ENCODE measurements around the gene PNLIPRP2.

The PNLIPRP2 gene

DNA sequence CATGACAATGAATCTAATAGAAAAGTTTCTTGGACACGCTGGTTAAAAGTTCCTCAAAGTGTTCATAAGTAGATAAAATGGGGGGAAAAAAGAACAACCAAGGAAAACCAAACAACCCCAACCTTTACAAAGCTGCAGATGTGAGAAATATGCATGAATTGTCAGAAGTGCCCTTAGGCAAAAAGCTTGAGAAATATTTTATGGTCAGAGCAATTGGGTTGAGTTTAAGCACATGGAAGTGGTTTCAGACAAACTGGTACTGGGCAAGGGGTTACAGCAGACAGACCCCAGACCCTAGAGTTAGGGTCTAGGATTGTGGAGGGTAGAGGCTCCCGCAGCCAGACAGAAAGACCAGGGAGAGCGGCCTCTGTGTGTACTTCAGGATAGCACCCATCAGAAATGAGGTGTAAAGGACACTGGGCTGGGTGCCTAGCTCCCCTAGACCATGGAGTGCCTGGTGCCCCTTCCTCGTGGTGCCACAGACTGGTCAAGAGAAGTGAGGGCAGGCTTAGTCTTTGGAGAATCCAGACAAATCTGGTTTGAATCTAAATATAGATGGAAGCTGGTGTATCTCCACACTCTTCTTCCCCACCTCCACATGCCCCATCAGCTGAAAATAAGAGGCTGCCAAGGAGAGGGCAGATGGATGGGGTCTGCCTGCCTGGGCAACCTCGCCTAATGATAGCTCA is 37.3 kb downstream of the PNLIPRP2 start:
- Histone ChIP-seq H3K4me1 (ENCODE audit: low read length) (no peaks in the 10 kb centered on the region), H4K20me1 (ENCODE audit: insufficient read depth, low read length) (no peaks in the 10 kb centered on the region), H3K27ac (ENCODE audit: low read length) (no peak overlapping the region), H3K27me3 (replicated peaks; ENCODE audit: insufficient read depth, low read length) (no peaks in the 10 kb centered on the region), H3K9ac (ENCODE audit: low read length) (no peak overlapping the region), H3K79me2 (ENCODE audit: low read length) (no peaks in the 10 kb centered on the region), H3K4me3 (ENCODE audit: low read length) (no peak overlapping the region), H3K36me3 (replicated peaks; ENCODE audit: insufficient read depth, low read length) (no peaks in the 10 kb centered on the region), H3K9me3 (replicated peaks; ENCODE audit: insufficient read depth, low read length) (no peaks in the 10 kb centered on the region), H3F3A (ENCODE audit: insufficient read depth, low read length) (no peaks in the 10 kb centered on the region), H3K9me2 (replicated peaks; ENCODE audit: insufficient read depth, low read length) (no peaks in the 10 kb centered on the region), H2AFZ (ENCODE audit: low read length) (no peak overlapping the region), H3K4me2 (ENCODE audit: low read depth, low read length) (no peak overlapping the region)
- TF ChIP-seq CTCF (IDR thresholded peaks at IDR 0.05; ENCODE audit: low read length): no peak
- no peak for TF ChIP-seq EZH2phosphoT487 (IDR thresholded peaks at IDR 0.05; ENCODE audit: low read length)
- no peak for TF ChIP-seq EZH2 (optimal IDR thresholded peaks at IDR 0.05; ENCODE audit: low read depth, low read length)
- DNase-seq: no peak

DNA sequence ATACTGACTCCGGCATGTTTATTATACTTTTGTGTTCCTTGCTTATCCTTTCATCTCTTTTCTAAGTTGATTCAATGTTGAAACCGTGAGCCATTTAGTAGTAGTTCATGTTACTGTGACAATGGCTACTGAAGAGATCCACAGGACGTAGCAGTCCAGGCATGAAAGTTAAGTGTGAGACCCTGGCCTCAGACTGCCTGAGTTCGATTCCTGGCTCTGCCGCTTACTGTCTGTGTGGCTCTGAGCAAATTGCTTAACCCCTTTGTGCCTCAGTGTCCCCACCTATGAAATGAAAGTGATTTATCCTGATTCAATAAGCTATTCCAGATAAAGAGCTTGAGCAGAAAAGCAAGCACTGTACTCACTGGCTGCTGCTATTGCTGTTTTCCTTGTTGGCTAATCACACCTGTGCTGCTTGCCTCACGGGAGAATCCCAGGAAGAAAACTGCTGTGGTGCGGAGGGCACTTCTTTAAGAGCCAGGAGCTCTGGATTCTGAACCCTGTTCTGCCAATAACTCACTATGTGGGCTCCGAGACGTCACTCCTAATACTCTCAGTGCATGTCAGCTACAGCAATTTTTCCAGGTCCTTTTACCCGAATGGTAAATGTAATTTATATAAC is 38.4 kb downstream of the PNLIPRP2 start:
- H3K36me3 ChIP-seq (replicated peaks; ENCODE audit: insufficient read depth, low read length): no peaks in the 10 kb centered on the region
- H2AFZ ChIP-seq (ENCODE audit: low read length): no peak overlapping the region
- no peaks in the 10 kb centered on the region for H3K79me2 ChIP-seq (ENCODE audit: low read length)
- no peaks in the 10 kb centered on the region for H4K20me1 ChIP-seq (ENCODE audit: insufficient read depth, low read length)
- no peak for TF ChIP-seq CTCF (IDR thresholded peaks at IDR 0.05; ENCODE audit: low read length)
- no peak for TF ChIP-seq EZH2 (optimal IDR thresholded peaks at IDR 0.05; ENCODE audit: low read depth, low read length)
- no peak for TF ChIP-seq EZH2phosphoT487 (IDR thresholded peaks at IDR 0.05; ENCODE audit: low read length)
- H3K4me3 ChIP-seq (ENCODE audit: low read length): no peak overlapping the region
- no peaks in the 10 kb centered on the region for H3K9me2 ChIP-seq (replicated peaks; ENCODE audit: insufficient read depth, low read length)
- no peak overlapping the region for H3K9ac ChIP-seq (ENCODE audit: low read length)
- H3K9me3 ChIP-seq (replicated peaks; ENCODE audit: insufficient read depth, low read length): no peaks in the 10 kb centered on the region
- H3K4me1 ChIP-seq (ENCODE audit: low read length): no peaks in the 10 kb centered on the region
- no peak for DNase-seq
- H3F3A ChIP-seq (ENCODE audit: insufficient read depth, low read length): no peaks in the 10 kb centered on the region
- H3K27me3 ChIP-seq (replicated peaks; ENCODE audit: insufficient read depth, low read length): no peaks in the 10 kb centered on the region
- no peak overlapping the region for H3K4me2 ChIP-seq (ENCODE audit: low read depth, low read length)
- no peak overlapping the region for H3K27ac ChIP-seq (ENCODE audit: low read length)

GRCh38 chr10:116660860-116661259 is 40.1 kb downstream of the PNLIPRP2 start:
- Histone ChIP-seq H3K79me2 (ENCODE audit: low read length) (no peaks in the 10 kb centered on the region), H3K36me3 (replicated peaks; ENCODE audit: insufficient read depth, low read length) (no peaks in the 10 kb centered on the region), H3K27ac (ENCODE audit: low read length) (no peak overlapping the region), H2AFZ (ENCODE audit: low read length) (no peak overlapping the region), H3K9ac (ENCODE audit: low read length) (no peak overlapping the region), H4K20me1 (ENCODE audit: insufficient read depth, low read length) (no peaks in the 10 kb centered on the region), H3K9me2 (replicated peaks; ENCODE audit: insufficient read depth, low read length) (no peaks in the 10 kb centered on the region), H3F3A (ENCODE audit: insufficient read depth, low read length) (no peaks in the 10 kb centered on the region), H3K4me2 (ENCODE audit: low read depth, low read length) (no peak overlapping the region), H3K4me1 (ENCODE audit: low read length) (no peaks in the 10 kb centered on the region), H3K9me3 (replicated peaks; ENCODE audit: insufficient read depth, low read length) (no peaks in the 10 kb centered on the region), H3K4me3 (ENCODE audit: low read length) (no peak overlapping the region), H3K27me3 (replicated peaks; ENCODE audit: insufficient read depth, low read length) (no peaks in the 10 kb centered on the region)
- DNase-seq: no peak
- TF ChIP-seq CTCF (IDR thresholded peaks at IDR 0.05; ENCODE audit: low read length) (no peak), EZH2phosphoT487 (IDR thresholded peaks at IDR 0.05; ENCODE audit: low read length) (no peak)
